Loucy (cell line): ENCODE data around the gene ZNF277.

ENCODE experiments used
- EZH2phosphoT487 ChIP-seq: fragments of 200-600 bp; IDR thresholded peaks from 2 replicates; pipeline ENCODE4 v1.6.1; 2018; ENCODE audit warnings: antibody characterized with exemption, mild to moderate bottlenecking, moderate library complexity, borderline replicate concordance
- TF ChIP-seq, protein P1 (sequence below): fragments of 200-600 bp; sonication (generic); conservative IDR thresholded peaks from 2 replicates; pipeline ENCODE4 v1.5.1; 2014; ENCODE audit warnings: mild to moderate bottlenecking, antibody characterized with exemption, low read length

DNA sequence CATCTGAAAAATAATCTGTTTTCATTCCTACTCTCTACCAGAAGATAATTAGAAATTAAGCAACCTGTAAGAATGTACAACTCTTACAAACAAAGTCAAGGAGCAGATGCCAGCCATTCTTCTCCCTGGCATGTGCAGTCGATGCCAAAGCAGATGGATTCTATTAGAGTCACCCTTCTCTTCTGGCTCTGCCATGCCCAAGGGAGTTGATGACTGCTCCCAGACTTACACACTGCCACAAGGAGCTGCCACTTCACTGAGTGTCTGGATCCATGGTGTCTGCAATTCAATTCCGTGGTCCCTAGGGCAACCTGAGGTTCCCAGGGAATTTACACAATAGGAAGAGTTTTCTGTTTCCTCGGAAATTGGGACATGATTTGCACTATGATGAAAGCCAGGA lies 154.7 kb downstream of the ZNF277 start:
- TF ChIP-seq, protein P1, sequence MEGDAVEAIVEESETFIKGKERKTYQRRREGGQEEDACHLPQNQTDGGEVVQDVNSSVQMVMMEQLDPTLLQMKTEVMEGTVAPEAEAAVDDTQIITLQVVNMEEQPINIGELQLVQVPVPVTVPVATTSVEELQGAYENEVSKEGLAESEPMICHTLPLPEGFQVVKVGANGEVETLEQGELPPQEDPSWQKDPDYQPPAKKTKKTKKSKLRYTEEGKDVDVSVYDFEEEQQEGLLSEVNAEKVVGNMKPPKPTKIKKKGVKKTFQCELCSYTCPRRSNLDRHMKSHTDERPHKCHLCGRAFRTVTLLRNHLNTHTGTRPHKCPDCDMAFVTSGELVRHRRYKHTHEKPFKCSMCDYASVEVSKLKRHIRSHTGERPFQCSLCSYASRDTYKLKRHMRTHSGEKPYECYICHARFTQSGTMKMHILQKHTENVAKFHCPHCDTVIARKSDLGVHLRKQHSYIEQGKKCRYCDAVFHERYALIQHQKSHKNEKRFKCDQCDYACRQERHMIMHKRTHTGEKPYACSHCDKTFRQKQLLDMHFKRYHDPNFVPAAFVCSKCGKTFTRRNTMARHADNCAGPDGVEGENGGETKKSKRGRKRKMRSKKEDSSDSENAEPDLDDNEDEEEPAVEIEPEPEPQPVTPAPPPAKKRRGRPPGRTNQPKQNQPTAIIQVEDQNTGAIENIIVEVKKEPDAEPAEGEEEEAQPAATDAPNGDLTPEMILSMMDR: no peak
- no peak for TF ChIP-seq EZH2phosphoT487
